NK-92 (cell line): ENCODE data around the gene TNKS2.
"Not testable (repeated sequence)": the region's sequence is repeated elsewhere in the genome, so short reads cannot be mapped to it uniquely, and the experiment has no call there.

Experiments
- DNase-seq: peaks from one replicate; lab custom pipeline; 2025; ENCODE audit not compliant: unreplicated experiment; lab: John Stamatoyannopoulos, UW

TNKS2 gene

DNA sequence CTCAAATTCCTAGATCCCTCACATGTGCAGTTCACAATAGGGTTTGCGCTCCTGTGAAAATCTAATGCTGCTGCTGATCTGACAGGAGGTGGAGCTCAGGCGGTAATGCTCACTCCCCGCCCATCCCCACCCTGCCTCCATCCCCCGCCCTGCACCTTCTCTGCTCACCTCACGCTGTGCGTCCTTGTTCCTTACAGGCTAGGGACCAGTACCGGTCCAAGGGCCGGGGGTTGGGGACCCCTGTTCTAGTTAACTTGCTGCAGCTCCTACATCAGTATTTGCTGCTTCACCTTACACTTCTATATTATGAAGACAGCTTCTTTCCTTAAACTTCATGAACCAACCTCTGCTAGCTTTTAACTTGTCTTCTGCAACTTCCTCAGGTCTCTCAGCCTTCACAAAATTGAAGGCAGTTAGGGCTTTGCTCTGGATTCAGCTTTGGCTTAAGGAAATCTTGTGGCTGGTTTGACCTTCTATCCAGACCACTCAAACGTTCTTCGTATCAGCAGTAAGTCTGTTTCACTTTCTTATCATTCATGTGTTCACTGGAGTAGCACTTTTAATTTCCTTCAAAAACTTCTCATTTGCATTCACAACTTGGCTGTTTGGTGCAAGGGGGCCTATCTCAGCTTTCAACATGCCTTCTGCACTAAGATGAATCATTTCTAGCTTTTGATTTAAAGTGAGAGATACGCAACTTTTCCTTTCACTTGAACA is 1.7 kb upstream of the TNKS2 start:
- no peak for DNase-seq

DNA sequence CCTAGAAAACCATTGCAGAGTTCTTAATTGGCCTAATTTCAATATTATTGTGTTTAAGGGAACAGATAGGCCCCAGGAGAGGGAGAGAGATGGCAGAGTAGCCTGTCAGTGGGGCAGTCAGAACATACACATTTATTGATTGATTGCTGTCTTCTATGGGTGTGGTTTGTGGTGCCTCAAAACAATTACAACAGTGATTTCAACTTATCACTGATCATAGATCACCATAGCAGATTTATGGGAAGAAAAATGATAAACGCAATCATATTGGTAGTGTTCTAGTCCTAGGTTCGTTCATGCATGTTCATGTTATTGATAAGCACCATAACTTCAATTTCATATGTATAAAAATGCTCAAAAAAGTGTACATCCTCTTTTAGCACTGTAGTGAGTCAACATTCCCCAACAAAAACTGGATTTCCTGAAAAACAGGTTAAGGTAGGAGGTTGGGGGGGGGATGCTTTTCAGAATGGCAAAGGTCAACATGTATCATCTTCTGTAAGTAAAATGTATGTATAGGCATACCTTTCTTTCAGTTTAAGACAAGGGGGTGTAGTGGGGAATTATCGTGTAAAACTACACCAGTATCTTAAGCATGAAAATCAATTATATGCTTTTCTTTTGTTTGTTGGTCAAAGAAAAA is 1.1 kb upstream of the TNKS2 start:
- DNase-seq, result no peak

DNA sequence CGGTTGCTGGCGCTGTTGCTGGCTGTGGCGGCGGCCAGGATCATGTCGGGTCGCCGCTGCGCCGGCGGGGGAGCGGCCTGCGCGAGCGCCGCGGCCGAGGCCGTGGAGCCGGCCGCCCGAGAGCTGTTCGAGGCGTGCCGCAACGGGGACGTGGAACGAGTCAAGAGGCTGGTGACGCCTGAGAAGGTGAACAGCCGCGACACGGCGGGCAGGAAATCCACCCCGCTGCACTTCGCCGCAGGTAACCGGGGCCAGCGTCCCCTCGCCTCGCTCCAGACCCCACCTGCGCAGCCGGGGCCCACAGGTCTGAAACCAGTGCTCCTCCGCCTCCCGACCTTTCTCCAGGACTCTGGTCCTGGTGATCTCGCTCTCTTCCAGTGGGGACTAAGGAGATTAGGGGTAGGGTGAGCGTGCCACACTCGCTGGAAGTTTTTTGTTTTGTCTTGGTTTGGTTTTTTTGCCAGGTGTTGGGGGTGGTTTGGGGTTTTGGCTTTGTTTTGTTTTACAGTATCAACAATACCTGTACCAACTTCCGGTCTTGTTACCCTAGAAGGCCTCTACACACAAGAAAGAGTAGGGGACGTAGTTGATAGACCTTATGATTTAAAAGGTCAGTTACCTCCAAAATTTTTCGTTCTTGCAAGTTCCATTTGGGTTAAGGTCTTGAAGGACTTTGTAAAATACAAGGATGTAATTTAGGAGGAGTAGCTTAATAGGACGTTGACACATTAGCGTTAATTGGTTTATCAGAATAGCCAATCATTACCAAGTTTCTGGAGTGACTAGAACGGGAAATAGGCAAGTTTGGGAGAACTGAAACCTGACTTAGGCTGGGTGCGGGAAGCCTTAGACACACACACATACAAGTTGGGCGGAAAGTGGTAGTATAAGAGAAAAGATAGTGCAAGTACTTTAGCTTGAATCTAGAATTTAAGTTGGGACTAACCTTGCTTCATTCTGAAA is 704 bp downstream of the TNKS2 start:
- no peak for DNase-seq

DNA sequence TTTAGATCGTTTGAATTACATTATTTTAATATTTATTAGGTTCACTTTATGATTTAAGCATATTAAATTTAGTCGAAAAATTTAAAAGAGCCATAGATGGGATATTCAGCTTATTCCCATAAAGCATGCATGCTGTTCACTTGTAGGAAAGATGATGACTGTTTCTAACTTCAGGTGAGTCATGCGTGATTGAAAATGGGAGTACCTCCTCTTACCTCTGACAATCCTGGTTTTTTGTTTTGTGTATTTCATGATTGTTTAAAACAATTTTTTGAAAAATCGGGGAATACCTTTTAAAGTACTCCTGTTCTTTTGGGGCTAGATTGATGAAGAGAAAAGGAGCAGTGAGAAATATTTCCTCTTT is 1.4 kb downstream of the TNKS2 start:
- no peak for DNase-seq

DNA sequence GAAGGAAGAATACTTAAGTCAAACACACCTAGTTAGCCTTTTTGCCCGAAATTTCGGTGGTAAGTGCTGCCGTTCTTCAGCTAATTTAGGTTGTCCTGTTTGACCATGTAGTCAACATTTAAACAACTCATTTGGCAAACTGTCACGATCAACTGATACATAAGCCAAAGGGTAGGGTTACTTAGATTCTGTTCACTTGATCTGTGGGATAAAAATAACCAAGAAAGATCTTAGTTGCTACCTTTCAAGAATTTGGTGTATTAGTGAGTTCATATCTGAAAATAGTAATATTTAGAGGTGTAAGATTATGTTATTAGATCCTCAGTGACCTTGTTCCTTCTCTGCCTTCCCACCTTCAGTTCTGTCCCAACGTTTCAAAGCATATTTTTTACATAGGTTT is 2.0 kb downstream of the TNKS2 start:
- DNase-seq, result no peak

DNA sequence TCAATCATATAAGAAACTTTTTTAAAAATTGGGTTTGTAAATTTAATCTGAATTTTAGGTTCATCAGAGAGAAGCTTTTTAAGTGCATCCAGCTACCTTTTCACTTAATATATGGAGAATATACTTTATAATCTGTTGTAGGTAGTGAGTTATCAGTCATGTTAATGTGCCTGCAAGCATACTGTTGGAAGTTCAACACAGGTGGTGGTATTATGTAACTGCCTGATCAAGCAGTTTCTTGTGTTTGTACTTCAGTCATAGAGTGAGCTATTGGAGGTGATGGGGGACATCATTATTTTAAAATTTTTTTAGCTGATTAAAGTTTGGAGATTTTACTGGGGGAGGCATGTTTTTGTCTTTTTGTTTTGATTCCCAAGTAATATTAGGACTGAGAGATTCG is 2.5 kb downstream of the TNKS2 start:
- no peak for DNase-seq

DNA sequence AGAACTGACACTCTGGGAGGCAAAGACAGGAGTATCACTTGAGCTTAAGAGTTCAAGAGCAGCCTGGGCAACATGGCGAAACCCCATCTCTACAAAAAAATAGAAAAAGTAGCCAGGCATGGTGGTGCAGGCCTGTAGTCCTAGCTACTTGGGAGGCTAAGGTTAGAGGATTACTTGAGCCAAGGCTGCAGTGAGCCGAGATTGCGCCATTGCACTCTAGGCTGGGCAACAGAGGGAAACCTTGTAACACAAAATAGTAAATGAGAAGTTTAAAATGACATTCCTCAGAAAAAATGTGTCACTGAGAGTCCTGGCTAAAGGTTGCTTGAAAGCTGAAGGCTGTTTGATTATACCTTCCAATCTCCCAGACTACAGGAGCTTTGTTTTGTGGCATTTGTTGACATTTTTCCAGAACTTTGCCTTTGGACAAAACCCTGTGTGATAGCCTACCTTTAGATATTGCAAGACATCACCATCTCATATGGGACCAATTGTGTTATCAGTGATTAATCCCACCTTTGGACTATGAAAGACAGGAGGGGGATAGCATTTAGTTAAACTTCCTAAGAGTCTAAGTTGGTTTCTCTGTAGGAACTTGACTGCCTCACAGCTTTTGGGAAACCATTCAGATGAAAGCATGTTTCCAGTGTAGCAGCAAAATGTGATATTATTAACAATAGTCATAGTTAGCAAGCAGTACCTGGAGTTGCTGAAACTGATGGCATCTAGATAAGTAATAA is 5.3 kb downstream of the TNKS2 start:
- DNase-seq, result no peak

DNA sequence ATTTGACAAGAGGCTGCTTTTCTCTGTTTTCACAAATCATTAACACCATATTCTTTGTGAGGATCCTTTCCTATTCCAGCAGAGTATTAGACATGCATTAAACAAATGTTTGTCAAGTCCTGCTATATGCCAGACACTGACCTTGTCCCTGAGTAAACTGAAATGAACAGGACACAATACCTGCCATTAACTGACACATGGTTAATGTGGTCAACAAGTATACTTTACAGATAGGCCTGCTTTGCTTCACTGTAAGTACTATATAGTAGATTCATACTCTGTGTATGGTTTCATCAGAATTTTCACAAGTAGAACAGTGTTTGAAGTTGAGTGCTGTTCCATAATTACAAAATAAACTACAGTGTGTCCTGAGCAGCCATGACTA is 5.9 kb downstream of the TNKS2 start:
- DNase-seq, result no peak

DNA sequence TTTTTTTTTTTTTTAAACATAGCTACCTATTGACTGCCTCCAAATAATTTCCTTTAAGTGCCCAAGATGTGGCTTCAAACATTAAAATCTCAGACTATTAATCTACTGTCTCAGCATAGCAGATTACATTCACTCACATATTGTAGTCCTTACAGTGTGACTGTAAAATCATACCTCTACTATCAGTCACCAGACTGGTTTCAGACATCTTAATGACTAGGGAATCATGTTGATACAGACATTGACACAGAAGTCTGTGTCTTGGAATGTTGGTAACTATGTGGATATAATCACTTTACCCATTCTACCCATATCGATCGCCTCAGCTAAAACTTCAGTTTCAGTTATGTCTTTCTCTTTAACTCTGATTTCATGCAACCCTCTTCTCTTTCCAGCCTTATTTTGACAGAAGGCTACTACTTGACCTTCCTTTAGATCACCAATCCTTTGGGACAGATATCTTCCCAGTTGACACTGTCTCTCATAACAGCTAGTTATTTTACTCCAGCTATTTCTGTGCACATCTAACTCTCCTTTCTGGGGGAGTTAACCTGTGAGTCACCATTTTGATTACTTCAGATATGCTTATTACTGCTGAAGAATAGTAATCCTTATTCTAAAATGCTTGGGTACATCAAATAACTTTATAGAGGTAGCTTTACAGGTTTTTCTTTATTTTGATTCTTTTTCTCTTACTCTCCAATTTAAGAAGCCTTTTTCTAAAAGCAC is 7.0 kb downstream of the TNKS2 start:
- DNase-seq, result no peak

DNA sequence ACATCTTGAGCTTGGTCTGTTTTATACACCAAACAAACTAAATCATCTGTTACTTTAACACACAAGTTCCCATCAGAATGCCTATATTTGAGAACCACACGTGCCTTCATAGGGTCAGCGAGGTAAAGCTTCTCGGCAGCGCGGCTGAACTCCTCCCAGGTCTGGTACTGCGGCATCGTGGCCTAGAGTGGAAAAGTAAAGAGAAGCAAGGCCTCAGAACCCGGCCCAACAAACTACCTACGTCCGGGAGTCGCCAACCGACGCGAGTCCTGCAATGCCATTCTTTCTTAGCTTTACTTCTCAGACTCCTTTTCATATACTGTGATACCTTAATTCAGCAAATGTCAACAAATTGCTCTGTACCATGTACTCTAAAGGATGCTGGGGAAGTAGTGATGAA is 9.0 kb downstream of the TNKS2 start:
- DNase-seq, result not testable (repeated sequence)

DNA sequence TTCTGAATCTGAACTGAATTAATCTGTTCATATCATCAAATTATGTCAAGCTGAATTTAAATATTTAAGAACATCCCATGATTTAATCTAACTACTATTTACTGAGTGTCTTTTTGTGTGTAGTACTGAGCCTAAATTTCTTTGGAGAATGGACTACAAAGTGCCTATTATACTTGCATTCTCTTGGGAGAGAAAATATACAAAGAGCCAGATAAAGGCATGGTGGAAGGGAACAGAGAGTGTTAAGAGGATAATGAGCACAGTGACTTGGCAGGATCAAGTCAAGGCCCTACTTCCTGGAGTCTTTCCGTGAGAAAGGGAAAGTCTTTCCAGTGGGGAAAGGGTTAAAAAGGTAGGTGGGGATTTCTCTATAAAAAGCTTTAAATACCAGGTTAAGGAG is 15.0 kb downstream of the TNKS2 start:
- DNase-seq, result no peak

DNA sequence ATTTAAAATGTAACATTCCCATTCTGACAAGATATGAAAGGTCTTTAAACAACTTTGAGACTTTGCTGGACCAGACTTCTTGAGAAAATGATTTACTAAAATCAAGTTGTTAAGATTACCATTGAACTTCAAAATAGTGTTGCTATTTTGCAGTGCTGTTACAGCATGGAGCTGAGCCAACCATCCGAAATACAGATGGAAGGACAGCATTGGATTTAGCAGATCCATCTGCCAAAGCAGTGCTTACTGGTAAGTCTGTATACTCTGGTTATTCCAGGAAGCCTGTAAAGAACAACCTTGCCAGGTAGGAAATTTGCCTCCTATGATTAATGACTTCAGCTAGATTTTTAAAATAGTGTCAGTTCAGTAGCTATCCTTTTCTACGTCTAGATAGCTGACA is 18.8 kb downstream of the TNKS2 start:
- no peak for DNase-seq

DNA sequence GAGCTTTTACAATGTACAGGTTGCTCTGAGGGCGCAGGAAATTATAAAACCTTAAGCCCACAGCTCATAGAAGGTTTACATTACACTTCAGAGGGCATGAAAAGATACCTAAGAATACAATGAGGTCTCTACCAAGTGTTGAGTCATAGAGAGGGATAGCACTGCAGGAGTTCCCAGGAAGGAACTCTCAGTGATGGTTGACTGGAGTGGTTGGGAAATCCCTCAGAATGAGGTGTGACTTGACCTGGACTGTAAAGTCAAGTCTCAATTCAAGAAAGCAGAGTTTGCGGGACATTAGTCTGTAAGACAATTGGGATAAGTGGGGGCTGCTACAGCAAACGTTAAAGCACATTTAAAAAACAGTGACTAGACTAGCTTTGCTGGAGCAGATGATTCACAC is 21.9 kb downstream of the TNKS2 start:
- DNase-seq, result no peak

DNA sequence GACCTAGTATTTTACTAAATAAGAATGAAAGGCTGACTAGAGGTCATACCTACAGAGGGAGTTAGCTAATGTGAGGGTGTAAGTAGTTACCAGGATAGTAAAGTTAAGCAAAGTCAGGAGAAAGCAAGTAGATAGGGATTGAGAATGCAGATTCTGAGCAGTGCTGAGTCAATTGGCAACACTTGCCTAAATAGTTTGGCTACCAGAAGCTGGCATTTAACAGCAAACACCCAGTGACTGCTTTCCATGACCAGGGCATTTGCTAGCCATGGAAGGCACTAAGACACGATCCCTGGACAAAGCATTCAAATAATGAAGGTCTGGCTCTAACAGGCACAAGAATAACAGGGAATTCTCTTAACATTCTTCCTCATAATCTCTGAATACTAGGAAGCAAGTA is 25.9 kb downstream of the TNKS2 start:
- DNase-seq, result no peak

DNA sequence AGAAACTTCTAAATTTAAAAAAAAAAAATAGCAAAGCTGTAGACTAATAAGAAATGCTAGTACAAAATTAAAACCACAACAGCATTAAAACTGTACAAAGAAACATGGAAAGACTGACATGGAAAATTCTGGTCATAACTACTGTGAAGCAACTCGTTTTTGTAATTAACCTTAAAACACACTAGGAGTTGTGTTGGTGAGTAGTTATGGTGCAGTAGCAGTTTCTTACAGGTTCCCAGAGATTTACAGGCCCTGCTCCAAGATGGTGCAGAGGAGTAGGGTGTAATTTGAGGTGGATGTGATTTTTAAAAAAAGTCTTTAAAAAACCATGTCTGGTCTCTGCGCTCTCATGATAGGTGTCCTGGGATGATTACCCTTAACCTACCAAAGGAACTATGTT is 31.0 kb downstream of the TNKS2 start:
- DNase-seq, result no peak

DNA sequence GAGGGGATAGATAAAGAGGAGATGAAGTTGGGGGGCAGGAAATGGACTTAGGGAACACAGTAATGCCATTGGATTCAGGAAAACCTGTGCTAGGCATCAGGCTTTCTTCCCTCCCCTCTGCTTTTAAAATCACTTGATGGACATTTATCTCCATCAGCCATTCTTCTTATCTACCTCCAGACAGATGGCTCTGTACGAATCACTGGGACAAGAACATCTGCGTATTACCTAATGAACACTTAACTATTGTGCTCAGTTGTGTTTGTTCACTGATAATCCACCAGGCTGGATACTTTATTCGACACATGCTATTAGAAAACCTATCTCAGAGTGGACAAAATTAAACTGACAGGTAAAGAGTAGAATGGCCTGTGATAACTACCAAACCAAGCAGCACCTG is 40.0 kb downstream of the TNKS2 start:
- no peak for DNase-seq

DNA sequence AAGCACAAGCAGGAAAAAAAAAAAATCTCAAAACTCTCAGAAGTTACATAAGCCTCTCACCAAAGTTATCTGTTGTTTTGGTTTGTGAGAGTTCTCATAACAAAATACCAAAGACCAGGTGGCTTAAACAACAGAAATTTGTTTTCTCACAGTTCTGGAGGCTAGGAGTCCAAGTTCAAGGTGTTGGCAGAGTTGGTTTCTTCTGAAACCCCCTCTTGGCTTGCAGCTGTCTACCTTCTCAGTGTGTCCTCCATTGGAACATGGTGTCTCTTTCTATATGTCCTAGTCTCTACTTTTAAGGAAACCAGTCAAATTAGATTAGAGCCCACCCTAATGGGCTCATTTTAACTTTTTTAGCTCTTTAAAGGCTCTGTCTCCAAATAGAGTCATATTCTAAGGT is 44.9 kb downstream of the TNKS2 start:
- no peak for DNase-seq

DNA sequence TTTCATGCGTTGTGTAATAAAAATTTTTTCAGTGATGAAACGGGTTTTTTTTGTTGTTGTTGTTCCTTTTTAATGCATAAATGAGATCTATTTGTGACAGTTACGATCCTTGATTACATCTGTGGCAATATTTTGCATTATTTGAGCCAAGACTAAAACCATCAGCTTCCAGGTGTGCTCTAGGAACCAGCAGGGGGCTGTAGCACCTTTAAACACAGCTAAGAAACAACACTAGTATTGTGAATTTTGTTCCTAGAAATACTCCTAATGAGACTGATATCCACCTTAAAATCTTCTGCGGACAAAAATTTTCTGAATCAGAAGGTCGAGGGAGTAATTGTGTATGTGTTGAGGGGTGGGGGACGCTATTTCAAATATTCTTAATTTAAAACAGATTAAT is 58.4 kb downstream of the TNKS2 start:
- DNase-seq, result no peak

DNA sequence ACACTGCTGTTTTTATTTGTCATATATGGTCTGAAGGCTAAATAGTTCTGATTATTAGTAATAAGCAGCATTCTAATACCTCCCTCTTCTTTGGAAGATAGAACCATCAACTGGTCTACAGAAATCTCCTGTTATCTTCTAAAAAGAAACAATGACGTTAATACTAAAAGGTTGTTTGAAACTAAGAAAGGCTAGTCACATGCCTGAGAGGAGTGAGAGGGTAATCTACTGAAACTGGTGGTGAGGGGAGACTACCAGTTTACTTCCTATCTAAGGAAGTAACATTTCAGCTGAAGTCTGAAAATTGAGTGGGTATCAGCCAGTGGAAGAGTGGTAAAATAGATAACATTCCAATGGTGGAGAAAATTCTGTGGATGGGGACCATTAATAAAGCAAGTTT is 62.7 kb downstream of the TNKS2 start:
- no peak for DNase-seq

DNA sequence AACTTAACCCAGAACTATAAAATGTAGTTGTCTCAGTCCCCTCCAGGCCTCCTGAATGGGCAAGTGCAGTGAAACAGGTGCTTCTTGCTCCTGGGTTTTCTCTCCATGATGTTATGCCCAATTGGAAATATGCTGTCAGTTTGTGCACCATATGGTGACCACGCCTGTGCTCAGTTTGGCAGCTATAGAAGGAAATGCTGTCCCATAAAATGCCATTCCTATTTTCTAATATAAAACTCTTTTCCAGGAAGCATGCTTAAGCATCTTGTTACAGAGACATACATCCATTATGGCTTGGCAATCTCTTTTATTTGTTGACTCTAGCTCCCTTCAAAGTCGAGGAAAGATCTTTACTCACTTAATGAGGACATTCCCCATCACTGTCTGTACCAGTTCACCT is 65.9 kb downstream of the TNKS2 start:
- DNase-seq, result no peak

DNA sequence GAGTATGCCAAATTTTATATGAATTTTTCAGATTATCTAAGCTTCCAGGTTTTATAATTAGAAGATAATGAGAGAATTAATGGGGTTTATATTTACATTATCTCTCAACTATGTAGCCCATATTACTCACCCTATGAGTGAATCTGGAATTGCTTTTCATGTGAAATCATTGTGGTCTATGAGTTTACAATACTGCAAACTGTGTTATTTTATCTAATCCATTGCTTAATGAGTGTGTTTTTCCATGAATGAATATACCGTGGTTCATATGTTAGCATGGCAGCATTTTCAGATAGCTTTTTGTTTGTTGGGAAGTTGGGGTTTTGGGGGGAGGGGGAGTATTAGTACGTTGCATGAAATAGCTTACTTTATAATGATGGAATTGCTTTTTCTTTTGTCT is 66.5 kb downstream of the TNKS2 start:
- no peak for DNase-seq
